ENCODE results near the gene SEPTIN11.

SEPTIN11 gene

GRCh38 chr4:76982638-76983584, 33.4 kb downstream of the SEPTIN11 start:
- no peak for DNase-seq

GRCh38 chr4:76984127-76984526, 34.6 kb downstream of the SEPTIN11 start:
- DNase-seq: peak; percentile 33

DNA sequence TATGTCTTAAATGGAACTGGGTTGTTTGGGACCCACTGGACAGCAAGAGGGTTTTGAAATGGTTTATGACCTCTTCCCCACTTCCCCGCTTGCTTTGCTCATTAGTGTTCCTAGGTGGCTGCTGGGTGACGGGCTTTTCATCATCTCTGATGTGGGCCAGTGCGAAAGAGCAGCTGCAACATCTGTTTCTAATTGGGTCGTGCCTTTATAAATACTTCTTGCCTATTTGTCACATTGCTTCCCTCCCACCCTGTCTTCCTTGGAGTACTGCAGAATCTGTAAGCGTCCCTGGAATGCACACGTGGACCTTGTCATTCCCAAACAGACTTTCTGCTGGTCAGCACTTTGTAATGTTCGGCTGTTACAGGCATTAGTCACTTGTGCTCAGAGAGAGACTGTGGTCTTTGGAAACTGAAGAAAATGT, 35.2 kb downstream of the SEPTIN11 start:
- DNase-seq: peak; percentile 17

GRCh38 chr4:76987153-76987591, 37.6 kb downstream of the SEPTIN11 start:
- no peak for DNase-seq

- no peak for DNase-seq
Observed at GRCh38 chr4:76987685-76988084, 38.1 kb downstream of the SEPTIN11 start.

GRCh38 chr4:76989391-76990061, 40.0 kb downstream of the SEPTIN11 start:
- DNase-seq: no peak

DNA sequence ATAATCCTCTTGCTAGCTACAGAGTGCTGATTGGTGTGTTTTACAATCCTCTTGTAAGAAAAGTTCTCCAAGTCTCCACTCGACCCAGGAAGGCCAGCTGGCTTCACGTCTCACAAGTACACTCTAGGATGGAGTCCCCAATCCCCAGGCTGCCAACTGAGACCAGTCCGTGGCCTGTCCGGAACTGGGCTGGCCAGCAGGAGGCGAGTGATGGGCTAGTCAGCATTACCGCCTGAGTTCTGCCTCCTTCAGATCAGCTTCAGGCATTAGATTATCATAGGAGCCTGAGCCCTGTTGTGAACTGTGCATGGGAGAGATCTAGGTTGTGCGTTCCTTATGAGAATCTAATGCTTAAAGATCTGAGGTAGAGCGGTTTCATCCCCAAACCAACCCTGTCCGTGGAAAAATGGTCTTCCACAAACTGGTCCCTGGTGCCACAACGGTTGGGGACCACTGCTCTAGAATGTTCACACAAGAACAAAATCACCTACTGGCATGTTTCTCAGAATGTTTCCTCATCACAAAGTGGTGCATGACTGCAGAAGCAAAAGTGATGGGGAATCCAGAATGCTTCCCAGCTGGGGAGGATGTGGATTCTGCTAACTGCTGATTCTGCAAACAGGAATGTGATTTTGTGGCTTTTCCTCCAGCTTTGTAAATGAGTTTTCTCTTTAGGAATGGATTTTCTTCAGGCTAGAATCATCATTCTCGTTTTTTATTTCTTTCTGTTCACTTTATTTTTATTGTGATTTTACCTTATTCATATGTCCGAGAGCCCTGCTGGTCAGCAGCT, 40.9 kb downstream of the SEPTIN11 start:
- DNase-seq: no peak

DNA sequence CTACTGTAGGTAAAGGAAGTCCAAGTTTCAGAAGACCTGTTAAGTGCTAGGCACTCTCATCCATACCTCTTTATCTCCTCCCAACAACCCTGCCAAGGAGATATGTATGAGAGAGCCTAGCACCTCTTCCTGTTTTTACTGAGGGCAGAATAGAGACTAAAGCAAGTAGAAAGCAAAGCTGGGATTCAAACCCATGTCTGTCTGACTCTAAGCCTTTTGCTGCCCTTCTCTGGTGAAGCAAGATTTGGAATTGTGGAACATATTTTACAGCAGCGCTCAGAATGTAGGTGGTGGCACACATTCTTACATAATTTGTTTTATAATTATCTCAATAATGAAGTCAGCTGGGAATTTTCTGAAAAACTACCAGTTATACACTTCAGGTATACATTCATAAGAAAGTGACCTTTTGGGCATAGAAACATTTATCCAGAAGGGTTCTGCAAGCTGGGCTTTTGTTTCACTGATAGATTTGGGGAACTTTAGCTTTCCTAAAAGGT, 41.7 kb downstream of the SEPTIN11 start:
- DNase-seq: no peak

GRCh38 chr4:76993787-76994641, 44.5 kb downstream of the SEPTIN11 start:
- no peak for DNase-seq

GRCh38 chr4:76995776-76996175, 46.2 kb downstream of the SEPTIN11 start:
- DNase-seq: no peak

GRCh38 chr4:76996445-76996844, 46.9 kb downstream of the SEPTIN11 start:
- DNase-seq: no peak

DNA sequence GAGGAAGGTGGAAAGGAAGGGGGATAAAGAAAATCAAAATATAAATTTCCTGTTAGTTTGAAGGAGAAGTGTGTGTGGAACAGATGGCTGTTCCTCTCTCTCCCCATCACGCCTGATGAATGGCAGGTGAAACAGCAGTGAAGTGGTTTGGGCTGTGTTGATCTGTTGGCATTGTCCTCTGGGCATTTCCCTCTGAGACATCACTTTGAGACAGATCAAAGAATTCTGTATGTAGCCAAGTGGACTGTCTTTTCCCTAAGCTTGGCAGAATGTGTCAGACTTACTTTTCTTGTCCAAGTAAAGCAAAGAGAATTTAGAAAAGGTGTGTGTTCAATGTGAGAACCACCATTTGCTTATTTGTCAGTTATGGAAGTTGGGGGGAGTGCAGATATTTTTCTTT, 47.5 kb downstream of the SEPTIN11 start:
- no peak for DNase-seq

DNA sequence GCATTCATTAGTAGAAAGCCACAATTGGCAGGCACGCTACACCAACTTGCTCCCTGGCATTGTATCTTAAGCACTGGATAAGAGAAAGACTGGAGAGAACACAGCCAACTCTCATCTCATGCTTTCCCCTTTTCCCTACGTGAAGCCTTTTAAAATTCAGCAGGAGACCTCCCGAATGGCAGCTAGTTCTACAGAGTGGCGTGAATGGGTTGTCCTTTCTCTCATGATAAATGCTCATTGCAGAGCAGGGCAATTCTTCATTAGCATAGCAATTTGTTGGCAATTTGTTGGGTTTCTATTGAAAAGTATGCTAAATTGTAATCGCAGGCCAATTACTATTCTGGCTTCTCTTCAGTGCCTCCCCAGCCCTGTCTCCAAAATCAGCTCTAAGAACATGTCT, 48.0 kb downstream of the SEPTIN11 start:
- no peak for DNase-seq

- DNase-seq: no peak
Observed at GRCh38 chr4:76998251-76998901, 48.8 kb downstream of the SEPTIN11 start.

Measured in MV-4-11 (cell line).